Measurements from ENCODE around the gene LILRB1. TPM values are rescaled to one million over a fixed set of nuclear protein-coding genes. Genes with fewer than 3 reads are reported as not detected.
"Not testable (repeated sequence)": the region's sequence is repeated elsewhere in the genome, so short reads cannot be mapped to it uniquely, and the experiment has no call there.

Gene LILRB1
- total RNA-seq, 4 donors from 2014 or later = 1.4 to 5.0 (median 2.7) TPM

- intact Hi-C loops (cut with DNase I) = no loop called here
Observed at GRCh38 chr19:54638683-54639082, 8.4 kb downstream of the LILRB1 start.

DNA sequence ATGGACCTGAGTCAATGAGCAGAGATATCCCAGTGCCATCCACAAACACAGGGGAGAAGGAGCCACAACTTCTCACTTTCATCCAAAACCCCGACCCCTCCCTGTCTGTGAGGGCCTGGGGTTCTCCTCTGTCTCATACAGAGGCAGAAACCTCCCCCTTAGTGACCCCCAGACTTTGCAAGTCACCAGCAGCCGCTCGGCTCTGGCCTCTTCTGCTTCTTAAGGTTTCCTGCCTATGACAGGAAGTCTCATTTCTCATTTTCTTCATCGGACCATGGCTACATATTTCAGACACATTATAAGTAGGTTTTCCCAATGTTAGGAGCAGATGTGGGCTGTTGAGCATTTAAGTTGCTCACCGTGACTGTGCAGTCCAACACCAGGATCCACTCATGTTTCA lies 12.7 kb downstream of the LILRB1 start:
- DNase-seq (ENCODE audit: extremely low spot score); H3K9me3 ChIP-seq; H3K36me3 ChIP-seq; intact Hi-C loops (cut with DNase I); H3K4me1 ChIP-seq; H3K27ac ChIP-seq (replicated peaks in 1 of 4); H3K4me3 ChIP-seq: not testable (repeated sequence)
- 65% methylated on average over 5 of the region's 5 CpGs for WGBS
- H3K27me3 ChIP-seq = peaks cover 0 to 19% (median 0%) of the 10 kb centered on the region in 4 donors

More at GRCh38 chr19:54638683-54639082, 8.4 kb downstream of the LILRB1 start:
- no peak for DNase-seq (ENCODE audit: extremely low spot score)
- WGBS = 88% methylated on average over 18 of the region's 18 CpGs
- H3K9me3 ChIP-seq = no peaks in the 10 kb centered on the region
- no peaks in the 10 kb centered on the region for H3K4me1 ChIP-seq
- H3K27ac ChIP-seq (replicated peaks in 1 of 4) = no peak overlapping the region
- no peak for TF ChIP-seq EP300 (IDR thresholded peaks at IDR 0.05)
- TF ChIP-seq POLR2AphosphoS5 (IDR thresholded peaks at IDR 0.05) = no peak
- no peak for TF ChIP-seq POLR2A (IDR thresholded peaks at IDR 0.05; ENCODE audit: low read depth)
- TF ChIP-seq, protein P1, sequence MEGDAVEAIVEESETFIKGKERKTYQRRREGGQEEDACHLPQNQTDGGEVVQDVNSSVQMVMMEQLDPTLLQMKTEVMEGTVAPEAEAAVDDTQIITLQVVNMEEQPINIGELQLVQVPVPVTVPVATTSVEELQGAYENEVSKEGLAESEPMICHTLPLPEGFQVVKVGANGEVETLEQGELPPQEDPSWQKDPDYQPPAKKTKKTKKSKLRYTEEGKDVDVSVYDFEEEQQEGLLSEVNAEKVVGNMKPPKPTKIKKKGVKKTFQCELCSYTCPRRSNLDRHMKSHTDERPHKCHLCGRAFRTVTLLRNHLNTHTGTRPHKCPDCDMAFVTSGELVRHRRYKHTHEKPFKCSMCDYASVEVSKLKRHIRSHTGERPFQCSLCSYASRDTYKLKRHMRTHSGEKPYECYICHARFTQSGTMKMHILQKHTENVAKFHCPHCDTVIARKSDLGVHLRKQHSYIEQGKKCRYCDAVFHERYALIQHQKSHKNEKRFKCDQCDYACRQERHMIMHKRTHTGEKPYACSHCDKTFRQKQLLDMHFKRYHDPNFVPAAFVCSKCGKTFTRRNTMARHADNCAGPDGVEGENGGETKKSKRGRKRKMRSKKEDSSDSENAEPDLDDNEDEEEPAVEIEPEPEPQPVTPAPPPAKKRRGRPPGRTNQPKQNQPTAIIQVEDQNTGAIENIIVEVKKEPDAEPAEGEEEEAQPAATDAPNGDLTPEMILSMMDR (IDR thresholded peaks at IDR 0.05) = no peak
- no peak overlapping the region for H3K4me3 ChIP-seq
- no peaks in the 10 kb centered on the region for H3K36me3 ChIP-seq
- H3K27me3 ChIP-seq = peaks cover 0 to 38% (median 0%) of the 10 kb centered on the region in 4 donors

- H3K36me3 ChIP-seq; intact Hi-C loops (cut with DNase I); H3K9me3 ChIP-seq; H3K4me3 ChIP-seq; H3K27ac ChIP-seq (replicated peaks in 1 of 4); DNase-seq (ENCODE audit: extremely low spot score); H3K4me1 ChIP-seq: not testable (repeated sequence)
- peaks cover 0 to 19% (median 0%) of the 10 kb centered on the region in 4 donors for H3K27me3 ChIP-seq
- 59% methylated on average over 6 of the region's 6 CpGs for WGBS
Observed at GRCh38 chr19:54643583-54643982, 13.3 kb downstream of the LILRB1 start.

DNA sequence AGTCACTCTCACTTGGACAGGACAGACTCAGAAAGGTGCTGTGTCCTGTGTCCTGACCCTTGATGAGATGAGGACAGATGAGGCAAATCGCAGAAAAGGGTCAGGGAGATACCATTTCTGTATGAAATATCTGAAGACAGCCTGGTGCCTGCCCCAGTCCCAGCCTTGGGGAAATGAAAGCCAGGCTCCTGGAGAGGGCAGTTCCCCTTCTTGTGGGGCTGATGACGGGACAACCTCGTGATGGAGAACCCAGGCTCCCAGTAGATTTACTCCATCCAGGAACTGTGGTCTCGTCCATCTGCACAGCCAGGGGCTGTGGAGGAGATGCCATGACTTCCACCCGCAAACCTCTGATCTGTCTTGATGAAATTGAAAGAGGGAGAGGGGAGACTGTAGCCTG lies 13.8 kb downstream of the LILRB1 start:
- DNase-seq (ENCODE audit: extremely low spot score) = no peak
- Histone ChIP-seq H3K27me3 (peaks cover 0 to 19% (median 0%) of the 10 kb centered on the region in 4 donors), H3K4me1 (no peaks in the 10 kb centered on the region), H3K36me3 (no peaks in the 10 kb centered on the region), H3K4me3 (no peak overlapping the region), H3K9me3 (no peaks in the 10 kb centered on the region), H3K27ac (replicated peaks in 1 of 4) (no peak overlapping the region)
- intact Hi-C loops (cut with DNase I) = no loop called here
- TF ChIP-seq EP300 (IDR thresholded peaks at IDR 0.05) (no peak), POLR2AphosphoS5 (IDR thresholded peaks at IDR 0.05) (no peak), POLR2A (IDR thresholded peaks at IDR 0.05; ENCODE audit: low read depth) (no peak)
- TF ChIP-seq, protein P1 (IDR thresholded peaks at IDR 0.05) = no peak
- WGBS = 67% methylated on average over 5 of the region's 5 CpGs

DNA sequence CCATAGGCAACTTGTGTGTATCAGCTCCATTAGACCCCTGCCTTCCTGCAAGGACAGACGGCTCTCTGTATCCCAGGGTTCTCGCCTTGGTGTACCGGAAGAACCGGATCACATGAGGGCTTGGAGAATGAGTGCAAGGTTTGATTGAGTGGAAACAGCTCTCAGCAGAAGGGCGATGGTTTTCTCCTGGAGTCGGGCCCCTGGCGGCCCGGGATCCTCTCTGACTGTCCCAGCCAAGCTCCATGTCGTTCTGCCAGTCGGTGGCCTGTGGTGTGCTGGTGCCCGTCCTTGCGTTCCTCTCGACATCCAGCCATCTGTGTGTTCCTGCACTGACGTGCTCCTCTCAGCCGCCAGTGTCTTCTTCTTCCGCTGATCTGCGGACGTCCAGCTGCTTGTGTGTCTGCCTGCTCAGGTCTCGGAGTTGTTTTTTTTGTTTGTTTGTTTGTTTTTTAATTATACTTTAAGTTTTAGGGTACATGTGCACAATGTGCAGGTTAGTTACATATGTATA lies 16.1 kb downstream of the LILRB1 start:
- Histone ChIP-seq H3K4me1 (no peaks in the 10 kb centered on the region), H3K9me3 (no peaks in the 10 kb centered on the region), H3K27me3 (peaks cover 0 to 19% (median 0%) of the 10 kb centered on the region in 4 donors), H3K4me3 (no peak overlapping the region), H3K36me3 (no peaks in the 10 kb centered on the region), H3K27ac (replicated peaks in 1 of 4) (no peak overlapping the region)
- intact Hi-C loops (cut with DNase I) = no loop called here
- DNase-seq (ENCODE audit: extremely low spot score) = no peak
- TF ChIP-seq, protein P1 (IDR thresholded peaks at IDR 0.05) = no peak
- TF ChIP-seq EP300 (IDR thresholded peaks at IDR 0.05) (no peak), POLR2AphosphoS5 (IDR thresholded peaks at IDR 0.05) (no peak), POLR2A (IDR thresholded peaks at IDR 0.05; ENCODE audit: low read depth) (no peak)
- WGBS = 83% methylated on average over 15 of the region's 19 CpGs

GRCh38 chr19:54648129-54648528 lies 17.8 kb downstream of the LILRB1 start:
- no peak for DNase-seq (ENCODE audit: extremely low spot score)
- H3K4me3 ChIP-seq = no peak overlapping the region
- no peak for TF ChIP-seq EP300 (IDR thresholded peaks at IDR 0.05)
- TF ChIP-seq, protein P1 (IDR thresholded peaks at IDR 0.05) = no peak
- no peak for TF ChIP-seq POLR2AphosphoS5 (IDR thresholded peaks at IDR 0.05)
- no peak for TF ChIP-seq POLR2A (IDR thresholded peaks at IDR 0.05; ENCODE audit: low read depth)
- H3K9me3 ChIP-seq = no peaks in the 10 kb centered on the region
- 50% methylated on average over 3 of the region's 4 CpGs for WGBS
- H3K4me1 ChIP-seq = no peaks in the 10 kb centered on the region
- H3K27me3 ChIP-seq = peaks cover 0 to 25% (median 0%) of the 10 kb centered on the region in 4 donors
- no peaks in the 10 kb centered on the region for H3K36me3 ChIP-seq
- intact Hi-C loops (cut with DNase I) = no loop called here
- no peak overlapping the region for H3K27ac ChIP-seq (replicated peaks in 1 of 4)

Measured in esophagus muscularis mucosa (tissue), 4 donors.